AG09319 (cell line): ENCODE data around the gene MEP1A.
A peak's percentile ranks its signal among the peaks of the same experiment; 100 is the strongest.
"Not testable (repeated sequence)": the region's sequence is repeated elsewhere in the genome, so short reads cannot be mapped to it uniquely, and the experiment has no call there.

ENCODE experiments used
- DNase-seq: peaks from one replicate; pipeline ENCODE4 v3.0.0-alpha.2; 2010; ENCODE audit warnings: low read depth; ENCODE audit errors: extremely low read depth
- CTCF ChIP-seq: IDR thresholded peaks from 2 replicates; pipeline ENCODE4 v1.5.1; 2011; ENCODE audit warnings: low read depth, mild to moderate bottlenecking, inconsistent platforms, low read length, moderate library complexity

MEP1A gene

GRCh38 chr6:46845126-46845525, 51.9 kb downstream of the MEP1A start:
- no peak for DNase-seq
- no peak for TF ChIP-seq CTCF

GRCh38 chr6:46848684-46849360, 55.6 kb downstream of the MEP1A start:
- peak; percentile 92 for TF ChIP-seq CTCF
- peak; percentile 20 for DNase-seq

- DNase-seq, result no peak
- no peak for TF ChIP-seq CTCF
These were observed 56.1 kb downstream of the MEP1A start for GRCh38 chr6:46849361-46849690.

- no peak for DNase-seq
- TF ChIP-seq CTCF, result no peak
These were observed 57.6 kb downstream of the MEP1A start for GRCh38 chr6:46850792-46851191.

- DNase-seq, result not testable (repeated sequence)
These were observed 58.4 kb downstream of the MEP1A start for GRCh38 chr6:46851576-46851975.

- TF ChIP-seq CTCF, result peak; percentile 67
- not testable (repeated sequence) for DNase-seq
These were observed 62.8 kb downstream of the MEP1A start for GRCh38 chr6:46855966-46856365.

GRCh38 chr6:46862381-46862780, 69.2 kb downstream of the MEP1A start:
- TF ChIP-seq CTCF, result no peak; the same call in 1 of the 2 replicates
- no peak for DNase-seq

- no peak for DNase-seq
- no peak for TF ChIP-seq CTCF
These were observed 70.6 kb downstream of the MEP1A start for GRCh38 chr6:46863791-46864190.
